ENCODE results near the gene ASB7. TPM values are rescaled to one million over a fixed set of nuclear protein-coding genes. Genes with fewer than 3 reads are reported as not detected.
"Not testable (repeated sequence)": the region's sequence is repeated elsewhere in the genome, so short reads cannot be mapped to it uniquely, and the experiment has no call there.

The ASB7 gene
- total RNA-seq, 1 donor, result 13.8 TPM

GRCh38 chr15:100672959-100673358, 70.6 kb downstream of the ASB7 start:
- H3K4me3 ChIP-seq (ENCODE audit: low read depth, low read length), result no peak overlapping the region
- peak; percentile 67 for DNase-seq (ENCODE audit: low read depth)
- TF ChIP-seq CTCF (IDR thresholded peaks at IDR 0.05; ENCODE audit: insufficient read depth, low read depth, low read length), result no peak

- DNase-seq (ENCODE audit: low read depth); H3K4me3 ChIP-seq (ENCODE audit: low read depth, low read length): not testable (repeated sequence)
Measured at GRCh38 chr15:100679151-100679550, 76.8 kb downstream of the ASB7 start.

GRCh38 chr15:100680726-100681125, 78.3 kb downstream of the ASB7 start:
- H3K4me3 ChIP-seq (ENCODE audit: low read depth, low read length), result no peak overlapping the region

GRCh38 chr15:100681335-100681746, 79.0 kb downstream of the ASB7 start:
- no peak for DNase-seq (ENCODE audit: low read depth)
- no peak overlapping the region for H3K4me3 ChIP-seq (ENCODE audit: low read depth, low read length)
- no peak for TF ChIP-seq CTCF (IDR thresholded peaks at IDR 0.05; ENCODE audit: insufficient read depth, low read depth, low read length)

More at GRCh38 chr15:100680726-100681125, 78.3 kb downstream of the ASB7 start:
- TF ChIP-seq CTCF (IDR thresholded peaks at IDR 0.05; ENCODE audit: insufficient read depth, low read depth, low read length), result no peak
- DNase-seq (ENCODE audit: low read depth), result no peak

GRCh38 chr15:100682468-100682867, 80.1 kb downstream of the ASB7 start:
- no peak overlapping the region for H3K4me3 ChIP-seq (ENCODE audit: low read depth, low read length)
- no peak for TF ChIP-seq CTCF (IDR thresholded peaks at IDR 0.05; ENCODE audit: insufficient read depth, low read depth, low read length)
- no peak for DNase-seq (ENCODE audit: low read depth)

- no peak for DNase-seq (ENCODE audit: low read depth)
- no peak overlapping the region for H3K4me3 ChIP-seq (ENCODE audit: low read depth, low read length)
- TF ChIP-seq CTCF (IDR thresholded peaks at IDR 0.05; ENCODE audit: insufficient read depth, low read depth, low read length), result no peak
Measured at GRCh38 chr15:100683434-100683833, 81.0 kb downstream of the ASB7 start.

GRCh38 chr15:100684591-100684990, 82.2 kb downstream of the ASB7 start:
- no peak for DNase-seq (ENCODE audit: low read depth)
- no peak for TF ChIP-seq CTCF (IDR thresholded peaks at IDR 0.05; ENCODE audit: insufficient read depth, low read depth, low read length)
- H3K4me3 ChIP-seq (ENCODE audit: low read depth, low read length), result no peak overlapping the region

Measured in fibroblast of villous mesenchyme (primary cell).